Measurements from ENCODE around the gene BBS9. TPM values are rescaled to one million over a fixed set of nuclear protein-coding genes. Genes with fewer than 3 reads are reported as not detected.

The BBS9 gene
- total RNA-seq, 4 donors from 2014 or later = 8.6 to 22.5 (median 15.8) TPM

- in situ Hi-C loops (cut with MboI; ENCODE audit: low pct_ligation_motif_present in 1 of 4, low pct_unique_long_range_greater_than_20kb in 1 of 4, low sequenced_read_pairs in 3 of 4) = no loop called here
- WGBS, 2 donors (ENCODE audit: low coverage in 1 of 2) = 86 to 92% methylated on average over 1 to 4 of the region's 4 CpGs
- Histone ChIP-seq H3K27me3 (no peaks in the 10 kb centered on the region), H3K4me1 (no peaks in the 10 kb centered on the region), H3K9me3 (no peaks in the 10 kb centered on the region), H3K36me3 (no peaks in the 10 kb centered on the region), H3K27ac (no peak overlapping the region), H3K4me3 (no peak overlapping the region)
- intact Hi-C loops (cut with DNase I; ENCODE audit: low total_unique reads) = no loop called here
- TF ChIP-seq POLR2AphosphoS5 (IDR thresholded peaks at IDR 0.05) = no peak
- no peak for TF ChIP-seq EP300 (IDR thresholded peaks at IDR 0.05; ENCODE audit: low read depth)
- no peak for TF ChIP-seq CTCF (IDR thresholded peaks at IDR 0.05)
- no peak for TF ChIP-seq POLR2A (IDR thresholded peaks at IDR 0.05)
- DNase-seq = no peak
Measured at GRCh38 chr7:33601101-33601500, 471.7 kb downstream of the BBS9 start.

- TF ChIP-seq POLR2AphosphoS5 (IDR thresholded peaks at IDR 0.05) (no peak), CTCF (IDR thresholded peaks at IDR 0.05) (no peak), EP300 (IDR thresholded peaks at IDR 0.05; ENCODE audit: low read depth) (no peak), POLR2A (IDR thresholded peaks at IDR 0.05) (no peak)
- intact Hi-C loops (cut with DNase I; ENCODE audit: low total_unique reads) = no loop called here
- in situ Hi-C loops (cut with MboI; ENCODE audit: low pct_ligation_motif_present in 1 of 4, low pct_unique_long_range_greater_than_20kb in 1 of 4, low sequenced_read_pairs in 3 of 4) = no loop called here
- H3K36me3 ChIP-seq = no peaks in the 10 kb centered on the region
- H3K4me3 ChIP-seq = no peak overlapping the region
- H3K27ac ChIP-seq = no peak overlapping the region
- WGBS, 2 donors (ENCODE audit: low coverage in 1 of 2) = 53 to 67% methylated on average over 1 to 2 of the region's 2 CpGs
- no peaks in the 10 kb centered on the region for H3K9me3 ChIP-seq
- no peaks in the 10 kb centered on the region for H3K27me3 ChIP-seq
- H3K4me1 ChIP-seq = no peaks in the 10 kb centered on the region
- DNase-seq = peak; percentile 14
Measured at GRCh38 chr7:33601884-33602283, 472.5 kb downstream of the BBS9 start.

- no peak for TF ChIP-seq POLR2AphosphoS5 (IDR thresholded peaks at IDR 0.05)
- no peak for TF ChIP-seq EP300 (IDR thresholded peaks at IDR 0.05; ENCODE audit: low read depth)
- TF ChIP-seq CTCF (IDR thresholded peaks at IDR 0.05) = no peak
- intact Hi-C loops (cut with DNase I; ENCODE audit: low total_unique reads) = no loop called here
- 86% methylated on average over 2 of the region's 2 CpGs; no CpG with 5 or more reads in 1 of the 2 donors for WGBS, 2 donors (ENCODE audit: low coverage in 1 of 2)
Measured at GRCh38 chr7:33604056-33604455, 474.7 kb downstream of the BBS9 start.

GRCh38 chr7:33610918-33611317 lies 481.6 kb downstream of the BBS9 start:
- H3K36me3 ChIP-seq = no peaks in the 10 kb centered on the region
- no peak overlapping the region for H3K27ac ChIP-seq
- WGBS, 2 donors (ENCODE audit: low coverage in 1 of 2) = 90 to 92% methylated on average over 2 to 3 of the region's 3 CpGs
- H3K4me1 ChIP-seq = peaks cover 0 to 5% (median 0%) of the 10 kb centered on the region in 4 donors
- DNase-seq = no peak
- in situ Hi-C loops (cut with MboI; ENCODE audit: low pct_ligation_motif_present in 1 of 4, low pct_unique_long_range_greater_than_20kb in 1 of 4, low sequenced_read_pairs in 3 of 4) (no loop called here), intact Hi-C loops (cut with DNase I; ENCODE audit: low total_unique reads) (no loop called here)
- TF ChIP-seq EP300 (IDR thresholded peaks at IDR 0.05; ENCODE audit: low read depth) (no peak), POLR2AphosphoS5 (IDR thresholded peaks at IDR 0.05) (no peak), POLR2A (IDR thresholded peaks at IDR 0.05) (no peak), CTCF (IDR thresholded peaks at IDR 0.05) (no peak)
- H3K9me3 ChIP-seq = no peaks in the 10 kb centered on the region
- H3K27me3 ChIP-seq = no peaks in the 10 kb centered on the region
- no peak overlapping the region for H3K4me3 ChIP-seq

More at GRCh38 chr7:33604056-33604455, 474.7 kb downstream of the BBS9 start:
- Histone ChIP-seq H3K4me3 (no peak overlapping the region), H3K9me3 (no peaks in the 10 kb centered on the region), H3K27me3 (no peaks in the 10 kb centered on the region), H3K4me1 (no peaks in the 10 kb centered on the region), H3K36me3 (no peaks in the 10 kb centered on the region), H3K27ac (no peak overlapping the region)
- DNase-seq = no peak
- in situ Hi-C loops (cut with MboI; ENCODE audit: low pct_ligation_motif_present in 1 of 4, low pct_unique_long_range_greater_than_20kb in 1 of 4, low sequenced_read_pairs in 3 of 4) = no loop called here
